HG02588 (cell line): ENCODE results near the gene LMF1.

ENCODE experiments used
- ATAC-seq: cut with Tn5 transposase; IDR thresholded peaks from one replicate; pipeline ENCODE4 v1.9.1; 2021; ENCODE audit warnings: mild to moderate bottlenecking, moderate library complexity; ENCODE audit not compliant: unreplicated experiment

The LMF1 gene

GRCh38 chr16:986411-986810 is 15.6 kb upstream of the LMF1 start:
- ATAC-seq, result no peak

GRCh38 chr16:985646-986400 is 15.0 kb upstream of the LMF1 start:
- no peak for ATAC-seq

GRCh38 chr16:984736-985636 is 14.2 kb upstream of the LMF1 start:
- ATAC-seq, result no peak

- no peak for ATAC-seq
Observed at GRCh38 chr16:984121-984694, 13.4 kb upstream of the LMF1 start.

GRCh38 chr16:983044-984030 is 12.6 kb upstream of the LMF1 start:
- ATAC-seq, result no peak

- no peak for ATAC-seq
Observed at GRCh38 chr16:982145-983043, 11.6 kb upstream of the LMF1 start.

- ATAC-seq, result no peak
Observed at GRCh38 chr16:981695-982144, 10.9 kb upstream of the LMF1 start, which contains the start of gene SOX8. TSS of gene SOX8 (plus strand) at chr16:981770. CDS start at chr16:981923, 153 bp downstream.

- ATAC-seq, result no peak
Observed at GRCh38 chr16:980595-980854, 9.7 kb upstream of the LMF1 start.

- ATAC-seq, result no peak
Observed at GRCh38 chr16:979859-980594, 9.2 kb upstream of the LMF1 start.

GRCh38 chr16:979147-979546 is 8.4 kb upstream of the LMF1 start:
- no peak for ATAC-seq

- ATAC-seq, result no peak
Observed at GRCh38 chr16:978403-978802, 7.6 kb upstream of the LMF1 start.

- no peak for ATAC-seq
Observed at GRCh38 chr16:977896-978295, 7.1 kb upstream of the LMF1 start.

- ATAC-seq, result no peak
Observed at GRCh38 chr16:977081-977701, 6.4 kb upstream of the LMF1 start.

GRCh38 chr16:976389-976931 is 5.7 kb upstream of the LMF1 start:
- no peak for ATAC-seq

- no peak for ATAC-seq
Observed at GRCh38 chr16:975291-975690, 4.5 kb upstream of the LMF1 start.

- no peak for ATAC-seq
Observed at GRCh38 chr16:974611-975261, 4.0 kb upstream of the LMF1 start.

- ATAC-seq, result no peak
Observed at GRCh38 chr16:974001-974601, 3.3 kb upstream of the LMF1 start.
